GOT3 (cell line): ENCODE measurements around the gene AK9.
"Not testable (repeated sequence)": the region's sequence is repeated elsewhere in the genome, so short reads cannot be mapped to it uniquely, and the experiment has no call there.

Source experiments
- DNase-seq: peaks from one replicate; lab custom pipeline; 2025; ENCODE audit warnings: mixed read lengths; lab: John Stamatoyannopoulos, UW

AK9 gene

GRCh38 chr6:109625199-109625598 is 65.8 kb downstream of the AK9 start:
- DNase-seq = no peak

- no peak for DNase-seq
Measured at GRCh38 chr6:109623288-109623687, 67.7 kb downstream of the AK9 start.

DNA sequence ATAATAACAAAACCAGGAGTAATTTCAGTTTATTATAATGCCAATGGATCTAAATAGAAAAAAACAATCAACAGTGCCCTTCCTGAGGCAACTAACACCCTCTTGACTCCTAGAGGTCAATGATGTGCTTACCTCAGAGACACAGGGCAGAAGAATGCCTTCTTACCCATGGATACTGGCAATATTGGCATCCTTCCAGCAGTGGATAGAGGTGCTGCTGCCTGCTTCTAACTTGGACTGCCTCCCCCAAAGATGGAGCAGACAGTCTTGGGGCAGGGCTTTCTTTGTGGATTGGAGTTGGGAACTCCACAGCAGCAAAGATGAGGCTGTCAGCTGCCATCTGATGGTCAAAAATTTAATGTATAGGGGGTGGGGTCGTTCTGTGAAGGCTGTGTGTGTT is 78.7 kb downstream of the AK9 start:
- no peak for DNase-seq

DNA sequence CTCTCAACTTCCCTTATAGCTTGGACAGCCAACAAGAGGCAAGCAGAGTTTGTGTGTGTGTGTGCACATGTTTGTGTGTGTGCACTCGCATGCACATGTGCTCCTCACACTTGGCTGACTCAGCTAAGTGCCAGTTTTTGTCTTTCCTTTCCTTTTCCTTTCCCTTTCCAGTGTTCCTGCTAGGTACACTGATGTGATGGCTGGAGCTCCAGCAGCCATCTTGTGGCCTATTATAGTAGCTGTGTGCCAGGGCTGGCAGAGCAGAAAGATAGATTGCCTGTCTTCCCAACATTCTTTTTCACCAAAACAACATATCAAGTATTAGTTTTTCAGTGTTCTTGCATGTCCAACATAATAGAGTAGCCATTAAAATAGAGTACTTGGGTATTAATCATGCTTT is 79.5 kb downstream of the AK9 start:
- no peak for DNase-seq

DNA sequence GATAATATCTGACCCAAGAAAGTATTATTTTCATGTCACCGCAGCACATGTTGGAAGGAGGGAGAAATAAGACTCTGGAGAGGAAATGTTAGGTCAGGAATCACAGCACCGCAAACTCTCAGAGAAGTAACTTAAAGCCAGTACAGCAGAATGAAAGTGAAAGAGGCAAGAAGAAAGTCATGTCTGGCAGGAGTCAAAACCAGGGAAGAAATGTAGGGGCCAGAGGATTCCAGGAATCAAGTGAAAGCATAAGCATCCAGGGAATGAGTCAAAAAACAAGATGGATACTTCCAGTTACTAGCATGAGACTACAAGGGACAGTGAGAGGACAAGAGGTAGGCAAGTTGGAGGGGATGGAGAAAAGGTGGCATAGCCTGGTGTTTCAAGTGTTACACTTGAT is 80.4 kb downstream of the AK9 start:
- no peak for DNase-seq

DNA sequence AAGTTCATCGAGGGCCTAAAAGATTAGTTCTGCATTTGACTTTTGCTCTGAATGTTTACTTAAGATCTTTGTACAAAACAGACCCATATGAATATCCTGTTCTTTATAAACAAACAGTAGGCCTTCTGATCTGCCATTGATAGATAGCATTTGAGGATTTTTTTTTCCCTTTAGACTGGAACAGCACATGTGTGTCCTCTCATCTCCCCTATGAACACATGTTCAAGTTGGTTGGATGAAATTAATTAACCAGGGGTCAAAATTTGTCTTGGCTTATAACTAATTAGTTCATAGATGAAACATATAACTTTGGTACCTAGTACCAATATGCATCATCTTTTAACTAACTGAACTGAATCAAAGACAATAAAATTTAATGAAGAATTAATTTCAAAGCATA is 81.3 kb downstream of the AK9 start:
- DNase-seq = no peak

- no peak for DNase-seq
Measured at GRCh38 chr6:109606359-109606758, 84.6 kb downstream of the AK9 start.

- no peak for DNase-seq
Measured at GRCh38 chr6:109595998-109596397, 95.0 kb downstream of the AK9 start.

- DNase-seq = no peak
Measured at GRCh38 chr6:109580519-109580918, 110.5 kb downstream of the AK9 start.

DNA sequence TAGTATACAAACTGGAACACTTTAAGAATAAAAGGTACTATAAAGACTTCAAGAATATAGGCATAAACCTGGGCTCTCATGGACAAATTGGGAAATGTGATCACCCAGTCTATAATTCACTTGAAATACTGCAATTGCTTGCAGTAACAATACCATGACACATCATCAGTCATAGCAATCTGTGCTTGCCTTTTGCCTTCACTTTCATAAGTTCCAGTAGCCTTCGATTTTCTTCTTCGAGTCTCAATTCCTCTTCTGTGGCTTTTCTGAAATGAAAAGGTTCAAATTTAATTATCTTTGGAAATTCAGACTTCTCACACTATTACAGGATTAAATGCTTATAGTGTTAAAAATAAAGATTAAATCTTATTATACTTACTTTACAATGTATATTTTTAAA is 111.6 kb downstream of the AK9 start:
- DNase-seq = no peak

- not testable (repeated sequence) for DNase-seq
Measured at GRCh38 chr6:109569901-109570300, 121.1 kb downstream of the AK9 start.

DNA sequence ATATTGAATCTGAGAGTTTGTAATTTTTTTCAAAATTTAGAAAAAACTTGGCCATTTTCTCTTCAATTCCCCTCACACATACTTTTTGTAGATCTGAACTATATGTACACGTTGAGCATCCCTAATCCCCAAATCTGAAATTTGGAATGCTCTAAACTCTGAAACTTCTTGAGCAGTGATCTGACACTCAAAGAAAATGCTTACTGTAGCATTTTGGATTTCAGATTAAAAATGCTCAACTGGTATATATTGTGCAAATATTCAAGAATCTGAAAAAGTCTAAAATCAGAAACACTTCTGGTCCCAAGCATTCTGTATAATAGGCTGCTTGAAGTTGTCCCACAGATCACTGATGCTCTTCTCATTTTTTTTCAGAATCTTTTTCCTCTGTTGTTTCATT is 129.2 kb downstream of the AK9 start:
- DNase-seq = no peak

DNA sequence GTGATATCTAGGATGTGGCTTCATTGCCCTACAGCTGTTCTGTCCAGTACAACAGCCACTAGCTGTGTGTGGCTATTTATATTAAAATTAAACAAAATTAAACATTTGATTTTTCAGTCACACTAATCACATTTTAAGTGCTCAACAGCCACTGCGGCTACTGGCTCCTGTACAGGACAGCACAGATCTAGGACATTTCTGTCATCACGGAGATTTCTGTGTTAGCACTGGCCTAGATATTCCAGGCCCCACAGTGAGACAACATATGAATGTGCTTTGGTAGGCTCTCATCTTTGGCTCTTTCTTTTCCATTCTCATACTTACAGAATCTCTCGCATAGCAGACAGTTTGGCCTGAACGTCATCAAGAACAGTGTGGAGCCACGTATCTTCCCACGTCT is 159.6 kb downstream of the AK9 start:
- DNase-seq = no peak

DNA sequence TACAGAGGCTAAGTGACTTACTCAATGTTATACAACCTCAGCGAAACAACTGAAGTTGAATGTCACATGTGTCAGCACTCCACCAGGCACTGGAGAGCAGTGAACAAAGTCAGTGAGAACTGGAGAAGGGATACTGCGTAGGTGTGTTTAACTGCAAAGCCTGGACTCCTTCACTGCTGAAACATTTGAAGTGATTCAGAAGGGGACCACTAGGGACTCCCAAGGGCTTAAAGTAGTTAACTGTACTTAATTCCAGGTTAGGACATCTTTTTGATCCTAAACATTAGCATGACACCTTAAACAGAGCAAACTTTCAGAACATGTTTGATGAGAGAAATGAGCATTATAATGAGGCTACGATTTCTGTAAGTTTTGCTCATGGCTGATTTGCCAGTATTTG is 163.0 kb downstream of the AK9 start:
- DNase-seq = no peak

DNA sequence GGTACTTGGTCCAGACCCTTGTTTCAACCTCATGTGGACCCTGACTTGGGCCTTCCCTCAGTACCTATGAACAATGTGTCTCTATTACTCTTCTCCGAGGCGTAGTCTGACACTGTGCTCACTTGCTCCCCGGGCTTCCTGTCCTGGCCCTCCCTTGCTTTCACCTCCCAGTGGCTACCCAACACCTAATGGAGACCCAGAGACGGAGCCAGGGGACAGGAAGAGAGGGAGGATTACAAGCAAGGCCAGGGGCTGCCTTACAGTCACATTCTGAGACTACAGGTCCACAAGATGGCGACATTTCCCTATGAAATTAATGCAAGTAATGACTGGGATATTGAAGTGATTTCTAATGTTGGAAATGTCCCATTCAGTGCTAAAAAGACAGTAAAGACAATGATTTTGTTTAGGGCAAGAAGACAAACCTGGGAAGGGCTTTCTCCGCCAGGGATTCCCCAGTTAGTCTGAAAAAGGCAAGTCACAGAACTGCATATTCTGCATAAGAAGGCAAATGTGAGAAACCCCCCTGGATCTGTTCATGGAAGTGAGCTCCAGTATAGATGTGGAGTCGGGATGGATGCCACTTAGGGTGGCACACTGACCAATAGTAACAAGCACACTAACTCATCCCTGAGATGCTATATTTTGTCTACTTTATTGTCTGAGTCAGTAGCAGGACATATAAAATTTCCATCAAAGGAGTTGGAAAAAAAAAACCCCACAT is 163.9 kb downstream of the AK9 start:
- DNase-seq = no peak

DNA sequence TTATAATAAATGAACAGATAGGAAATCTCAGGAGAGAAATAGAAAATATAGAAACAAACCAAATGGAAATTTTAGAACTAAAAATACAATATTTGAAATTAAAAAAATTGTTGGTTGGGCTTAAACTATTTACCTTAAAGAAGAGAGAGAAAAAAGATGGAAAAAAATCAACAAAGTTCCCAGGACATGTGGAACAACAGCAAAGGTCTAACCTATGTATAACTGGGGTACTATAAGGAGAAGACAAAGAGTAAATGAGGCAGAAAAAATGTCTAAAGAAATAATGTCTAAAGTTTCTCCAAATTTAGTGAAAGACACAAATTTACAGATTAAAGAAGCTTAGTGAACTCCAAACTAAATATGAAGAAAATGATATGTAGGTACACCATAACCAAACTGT is 166.9 kb downstream of the AK9 start:
- DNase-seq = no peak

GRCh38 chr6:109523478-109523877 is 167.5 kb downstream of the AK9 start:
- DNase-seq = no peak

- DNase-seq = no peak
Measured at GRCh38 chr6:109521080-109521479, 169.9 kb downstream of the AK9 start.

- DNase-seq = not testable (repeated sequence)
Measured at GRCh38 chr6:109519647-109520046, 171.4 kb downstream of the AK9 start.

DNA sequence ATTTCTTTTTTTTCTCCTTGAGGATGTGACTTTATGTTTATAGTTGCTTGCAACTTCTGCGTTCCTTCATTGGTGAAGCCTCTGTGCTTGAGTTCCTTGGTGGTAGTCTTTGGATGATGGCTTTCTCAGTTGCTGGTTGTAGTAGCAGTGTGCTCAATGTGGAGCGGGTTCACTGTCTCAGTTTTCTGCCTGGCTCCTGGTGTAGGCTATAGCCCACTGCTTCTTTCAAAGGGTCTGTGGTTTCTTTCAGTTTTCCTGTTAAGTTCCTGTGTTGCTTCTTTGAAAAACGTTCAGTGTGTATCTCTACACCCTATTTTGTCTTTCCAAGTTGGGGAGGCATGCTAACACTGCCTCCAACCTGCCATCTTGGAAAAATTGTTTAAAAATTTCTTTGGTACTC is 174.1 kb downstream of the AK9 start:
- no peak for DNase-seq

DNA sequence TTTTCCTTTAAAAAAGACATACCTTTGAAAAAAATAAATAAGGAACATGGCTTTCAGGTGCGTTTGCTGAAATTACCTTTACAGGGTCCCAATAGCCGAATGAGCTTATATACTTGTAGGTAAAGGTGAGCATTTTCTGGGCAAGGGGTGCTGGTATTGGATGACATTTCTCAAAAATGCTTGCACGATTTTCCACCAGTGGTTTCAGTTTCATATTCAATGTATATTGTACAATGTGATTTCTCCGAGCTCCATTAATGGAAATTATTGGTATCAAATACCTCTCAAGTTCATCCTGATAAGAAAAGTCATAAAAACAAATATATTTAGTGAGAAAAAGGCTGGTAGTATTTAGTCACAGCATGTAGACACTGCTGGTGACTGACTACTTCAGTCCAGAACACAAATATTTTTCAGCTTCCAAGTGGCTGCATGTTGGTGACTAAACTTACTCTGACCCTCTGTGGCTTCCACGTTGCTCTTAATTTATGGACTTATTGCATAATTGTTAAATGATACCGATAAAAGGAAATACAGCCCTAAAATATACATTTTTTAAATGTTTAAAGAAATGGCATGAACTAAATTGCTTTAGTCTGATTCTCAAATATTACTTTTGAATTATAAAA is 175.1 kb downstream of the AK9 start:
- DNase-seq = no peak

DNA sequence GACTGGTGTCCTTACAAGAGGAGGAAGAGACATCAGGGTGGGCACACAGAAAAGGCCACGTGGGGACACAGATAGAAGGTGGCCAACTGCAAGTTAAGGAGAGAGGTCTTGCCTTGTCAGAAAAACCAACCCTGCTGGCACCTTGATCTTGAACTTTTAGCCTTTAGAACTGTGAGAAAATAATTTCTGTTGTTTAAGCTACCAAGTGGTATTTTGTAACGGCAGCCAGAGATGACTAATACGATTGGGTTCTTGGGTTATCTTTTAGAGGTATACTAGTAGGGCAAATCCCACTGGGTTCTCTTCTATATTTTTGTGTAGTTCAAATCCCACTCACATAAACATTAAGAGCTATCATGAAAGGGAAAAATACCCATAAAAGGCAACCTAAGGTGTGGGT is 176.1 kb downstream of the AK9 start:
- DNase-seq = no peak

DNA sequence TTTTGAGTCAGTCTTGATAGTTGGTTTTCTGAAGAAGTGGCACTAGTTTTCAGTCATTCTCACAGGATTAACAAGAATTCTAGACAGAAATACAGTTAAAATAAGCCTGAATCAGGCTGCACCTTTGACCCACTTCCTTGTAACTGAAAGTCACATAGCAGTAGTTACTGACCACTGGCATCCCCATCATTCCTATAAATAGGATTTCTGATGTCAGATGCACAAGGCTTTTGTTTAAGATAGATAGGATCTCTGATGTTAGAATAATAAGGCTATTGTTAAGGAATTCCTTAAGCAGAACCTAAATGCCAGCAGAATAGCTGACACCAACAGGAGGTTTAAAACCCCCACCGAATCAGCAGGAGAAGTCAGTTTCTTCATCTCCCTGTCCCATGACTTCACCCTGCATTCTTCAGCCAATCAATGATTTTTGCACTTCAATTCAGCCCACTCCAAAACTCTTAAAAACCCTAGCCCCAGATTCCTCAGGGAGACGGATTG is 177.4 kb downstream of the AK9 start:
- DNase-seq = no peak

GRCh38 chr6:109512271-109512817 is 178.7 kb downstream of the AK9 start:
- DNase-seq = no peak
